RWPE2 (cell line): ENCODE measurements around the gene PSMD8.

ENCODE experiments used
- ATAC-seq: fragments of 200-7000 bp; cut with Tn5 transposase; 3 replicates; pipeline ENCODE4 v1.9.1; 2021; ENCODE audit warnings: low read depth
- DNase-seq: peaks from one replicate; pipeline ENCODE4 v3.0.0-alpha.2; 2020; ENCODE audit warnings: low spot score
- H3K27ac ChIP-seq: fragments of 450-650 bp; 2 replicates; pipeline ENCODE4 v1.5.1; 2017; ENCODE audit warnings: mild to moderate bottlenecking; ENCODE audit not compliant: poor library complexity, severe bottlenecking
- H3K27me3 ChIP-seq: fragments of 250-450 bp; sonication (Bioruptor Pico); 2 replicates; pipeline ENCODE4 v1.5.1; 2021; ENCODE audit warnings: mild to moderate bottlenecking, moderate library complexity; ENCODE audit not compliant: insufficient read depth, poor library complexity, severe bottlenecking
- H3K36me3 ChIP-seq: fragments of 250-450 bp; sonication (Bioruptor Pico); 2 replicates; pipeline ENCODE4 v1.5.1; 2020; ENCODE audit warnings: low read depth, mild to moderate bottlenecking, moderate library complexity
- H3K4me1 ChIP-seq: fragments of 250-450 bp; sonication (Bioruptor Pico); 2 replicates; pipeline ENCODE4 v1.5.1; 2021; ENCODE audit warnings: mild to moderate bottlenecking, moderate library complexity; ENCODE audit not compliant: insufficient read depth, poor library complexity, severe bottlenecking
- H3K4me3 ChIP-seq: fragments of 250-450 bp; sonication (Bioruptor Pico); 2 replicates; pipeline ENCODE4 v1.5.1; 2021; ENCODE audit warnings: mild to moderate bottlenecking, moderate library complexity; ENCODE audit not compliant: severe bottlenecking
- H3K9me3 ChIP-seq: fragments of 250-450 bp; sonication (Bioruptor Pico); 2 replicates; pipeline ENCODE4 v1.5.1; 2021; ENCODE audit warnings: mild to moderate bottlenecking, moderate library complexity; ENCODE audit not compliant: severe bottlenecking
- TF ChIP-seq, protein P1 (sequence below): fragments of 450-650 bp; IDR thresholded peaks from one replicate; pipeline ENCODE4 v1.5.1; 2017; ENCODE audit warnings: mild to moderate bottlenecking, moderate library complexity; ENCODE audit not compliant: poor library complexity, severe bottlenecking

The PSMD8 gene

DNA sequence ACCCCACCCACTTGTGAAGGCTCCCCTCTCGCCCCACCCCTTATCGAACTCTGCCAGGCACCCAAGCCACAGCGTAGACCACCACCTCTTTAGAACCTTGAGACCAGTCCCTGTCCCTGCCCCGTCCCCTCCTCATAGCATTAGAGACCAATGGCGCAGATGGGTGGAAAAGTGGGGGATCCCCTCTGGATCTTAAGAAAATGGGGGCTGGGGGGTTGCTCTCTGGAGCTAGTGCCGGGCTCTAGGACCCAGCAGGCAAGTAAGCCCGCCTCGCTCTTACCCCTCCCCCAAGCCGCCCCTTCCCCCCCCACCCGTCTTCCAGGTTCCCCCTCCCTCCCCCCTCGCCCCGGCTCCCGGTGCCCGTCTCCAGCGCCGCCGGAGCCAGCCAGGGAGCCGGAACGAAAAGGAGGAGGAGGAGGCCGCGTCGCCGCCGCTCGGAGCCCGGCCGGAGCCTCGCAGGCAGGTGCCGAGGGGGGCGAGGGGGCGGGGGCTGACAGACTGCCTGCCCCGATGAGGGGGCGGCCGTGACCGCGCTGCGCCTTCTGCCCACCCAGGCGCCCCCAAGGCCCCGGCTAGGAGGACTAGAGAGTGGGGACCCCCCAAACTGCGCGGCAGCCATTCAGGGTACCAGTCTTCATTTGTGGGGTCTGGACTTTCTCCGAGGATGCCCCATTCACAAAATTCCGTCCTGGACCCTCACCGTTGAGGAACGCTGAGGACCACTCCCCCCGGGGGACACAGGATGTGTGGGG is 14.2 kb downstream of the PSMD8 start, which contains the start of gene SPRED3:
Gene SPRED3 (plus strand): TSS at position 349 of the 752 bp plus-strand sequence. CDS start 1,606 bp downstream, outside the sequence.
- Histone ChIP-seq H3K27me3 (no peaks in the 10 kb centered on the region), H3K27ac (peak within 1 kb of the TSS; percentile 85), H3K4me1 (no peaks in the 10 kb centered on the region), H3K4me3 (peak within 1 kb of the TSS; percentile 48), H3K36me3 (peaks cover 13% of the 10 kb centered on the region), H3K9me3 (no peaks in the 10 kb centered on the region)
- TF ChIP-seq, protein P1, sequence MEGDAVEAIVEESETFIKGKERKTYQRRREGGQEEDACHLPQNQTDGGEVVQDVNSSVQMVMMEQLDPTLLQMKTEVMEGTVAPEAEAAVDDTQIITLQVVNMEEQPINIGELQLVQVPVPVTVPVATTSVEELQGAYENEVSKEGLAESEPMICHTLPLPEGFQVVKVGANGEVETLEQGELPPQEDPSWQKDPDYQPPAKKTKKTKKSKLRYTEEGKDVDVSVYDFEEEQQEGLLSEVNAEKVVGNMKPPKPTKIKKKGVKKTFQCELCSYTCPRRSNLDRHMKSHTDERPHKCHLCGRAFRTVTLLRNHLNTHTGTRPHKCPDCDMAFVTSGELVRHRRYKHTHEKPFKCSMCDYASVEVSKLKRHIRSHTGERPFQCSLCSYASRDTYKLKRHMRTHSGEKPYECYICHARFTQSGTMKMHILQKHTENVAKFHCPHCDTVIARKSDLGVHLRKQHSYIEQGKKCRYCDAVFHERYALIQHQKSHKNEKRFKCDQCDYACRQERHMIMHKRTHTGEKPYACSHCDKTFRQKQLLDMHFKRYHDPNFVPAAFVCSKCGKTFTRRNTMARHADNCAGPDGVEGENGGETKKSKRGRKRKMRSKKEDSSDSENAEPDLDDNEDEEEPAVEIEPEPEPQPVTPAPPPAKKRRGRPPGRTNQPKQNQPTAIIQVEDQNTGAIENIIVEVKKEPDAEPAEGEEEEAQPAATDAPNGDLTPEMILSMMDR = no peak
- DNase-seq (no peak), ATAC-seq (peak; percentile 14)

DNA sequence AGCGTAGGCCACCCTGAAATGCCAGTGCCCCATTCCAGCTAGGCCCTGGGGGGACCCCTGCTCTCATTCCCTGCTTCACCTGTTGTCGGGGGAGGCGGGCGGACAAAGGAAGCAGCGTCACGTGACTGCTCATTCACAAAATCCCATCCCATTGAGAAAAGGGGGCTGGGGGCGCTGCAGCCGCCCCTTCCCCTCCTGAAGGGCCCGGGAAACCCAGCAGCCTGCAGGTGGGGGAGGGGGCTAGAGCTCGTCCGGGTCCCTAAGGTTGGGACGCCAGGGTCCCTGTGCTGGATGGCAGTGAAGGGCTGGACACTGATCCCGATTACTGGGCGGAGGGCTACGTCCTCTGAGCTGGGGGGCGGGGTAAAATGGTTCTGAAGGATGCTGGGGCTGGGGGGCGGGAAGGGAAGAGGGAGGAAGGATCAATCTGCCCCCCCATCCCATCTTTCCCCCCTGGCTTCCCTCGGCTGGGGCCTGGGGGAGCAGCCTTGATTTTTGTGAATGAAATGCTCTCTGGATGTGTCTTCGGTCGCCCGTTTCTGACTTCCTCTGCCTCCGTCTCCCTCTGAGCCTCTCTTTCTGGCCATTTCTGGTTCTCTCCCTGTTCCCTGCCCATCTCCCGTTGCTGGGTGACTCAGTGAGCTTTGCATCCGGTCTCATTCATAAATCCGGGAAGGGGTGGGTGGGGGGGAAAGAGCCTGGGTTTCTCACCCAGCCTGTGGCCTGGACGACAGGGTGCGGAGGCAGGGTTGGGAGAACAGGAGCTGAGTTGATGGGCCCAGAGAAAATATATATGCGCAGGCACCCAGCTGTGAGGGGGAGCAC is 14.9 kb downstream of the PSMD8 start:
- no peaks in the 10 kb centered on the region for H3K4me1 ChIP-seq
- DNase-seq (no peak), ATAC-seq (peak; percentile 24)
- H3K9me3 ChIP-seq = no peaks in the 10 kb centered on the region
- H3K27ac ChIP-seq = peak overlapping the region; percentile 85
- H3K27me3 ChIP-seq = no peaks in the 10 kb centered on the region
- TF ChIP-seq, protein P1 = no peak
- H3K36me3 ChIP-seq = peaks cover 13% of the 10 kb centered on the region
- H3K4me3 ChIP-seq = peak overlapping the region; percentile 48

DNA sequence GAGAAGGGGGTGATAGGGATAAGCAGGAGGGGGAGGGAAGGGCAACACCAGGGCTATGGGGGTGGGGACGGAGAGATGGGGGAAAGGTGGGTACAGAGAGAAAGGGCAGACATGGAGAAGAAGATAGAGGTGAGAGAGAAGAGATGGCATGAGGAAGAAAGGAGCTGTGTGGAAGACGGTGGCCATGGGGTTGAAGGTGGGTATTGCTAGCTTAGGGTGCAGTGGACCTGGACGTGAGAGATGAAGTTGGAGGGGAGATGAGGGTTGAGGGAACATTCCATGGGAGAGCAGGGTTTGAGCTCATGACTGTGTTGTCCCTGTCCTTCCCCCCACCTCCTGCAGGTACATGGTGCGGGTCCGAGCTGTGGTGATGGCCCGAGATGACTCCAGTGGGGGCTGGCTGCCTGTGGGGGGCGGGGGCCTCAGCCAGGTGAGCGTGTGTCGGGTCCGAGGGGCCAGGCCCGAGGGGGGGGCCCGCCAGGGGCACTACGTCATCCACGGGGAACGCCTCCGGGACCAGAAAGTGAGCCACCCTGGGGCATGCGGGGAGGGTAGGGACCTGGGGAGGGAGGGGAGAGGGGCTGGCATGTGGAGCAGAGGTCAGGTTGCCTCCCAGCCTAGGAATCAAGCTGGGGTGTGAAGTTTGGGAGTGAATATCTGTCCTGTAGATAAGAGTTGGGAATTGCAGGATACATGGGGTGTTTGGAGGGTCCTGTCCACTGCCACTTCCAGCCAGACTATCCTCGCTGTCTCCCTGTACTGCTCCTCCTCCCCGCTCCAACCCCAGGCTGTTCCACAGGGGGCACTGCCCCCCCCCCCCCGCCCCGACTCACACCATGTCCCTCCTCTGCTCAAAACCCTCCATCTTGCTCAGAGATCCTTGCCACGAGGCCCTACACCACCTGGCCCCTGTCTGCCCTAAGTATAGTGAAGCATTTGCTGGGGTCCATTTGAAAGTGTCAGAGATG is 15.9 kb downstream of the PSMD8 start:
- TF ChIP-seq, protein P1 = no peak
- no peak for ATAC-seq
- Histone ChIP-seq H3K9me3 (no peaks in the 10 kb centered on the region), H3K27me3 (no peaks in the 10 kb centered on the region), H3K27ac (peak overlapping the region; percentile 85), H3K4me1 (no peaks in the 10 kb centered on the region), H3K4me3 (no peak overlapping the region), H3K36me3 (peaks cover 13% of the 10 kb centered on the region)
- DNase-seq = no peak

DNA sequence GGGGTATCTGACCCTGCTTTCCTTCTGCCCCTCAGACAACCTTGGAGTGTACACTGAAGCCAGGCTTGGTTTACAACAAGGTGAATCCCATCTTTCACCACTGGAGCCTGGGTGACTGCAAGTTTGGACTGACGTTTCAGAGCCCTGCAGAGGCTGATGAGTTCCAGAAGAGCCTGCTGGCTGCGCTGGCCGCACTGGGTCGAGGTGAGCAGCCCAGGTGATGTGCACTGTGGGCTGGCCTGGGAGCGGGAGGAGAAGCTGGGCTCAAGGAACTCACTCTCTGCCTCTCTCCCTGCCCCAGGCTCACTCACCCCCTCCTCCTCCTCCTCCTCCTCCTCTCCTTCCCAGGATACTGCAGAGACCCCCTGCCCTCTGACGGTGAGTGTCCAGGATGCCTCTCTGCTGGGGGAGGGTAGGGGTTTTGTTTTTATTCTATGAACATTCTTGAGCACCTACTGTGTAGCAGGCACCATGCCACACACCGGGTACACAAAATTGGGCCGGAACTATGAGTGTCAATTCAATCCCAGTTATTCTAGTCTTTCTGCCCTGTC is 17.6 kb downstream of the PSMD8 start:
- Histone ChIP-seq H3K36me3 (peaks cover 13% of the 10 kb centered on the region), H3K27ac (no peak overlapping the region), H3K4me1 (no peaks in the 10 kb centered on the region), H3K27me3 (no peaks in the 10 kb centered on the region), H3K9me3 (no peaks in the 10 kb centered on the region), H3K4me3 (no peak overlapping the region)
- TF ChIP-seq, protein P1 = no peak
- no peak for DNase-seq
- ATAC-seq = no peak
